Esophagus muscularis mucosa (tissue), 4 donors: ENCODE results near the gene SCAMP2. TPM values are rescaled to one million over a fixed set of nuclear protein-coding genes. Genes with fewer than 3 reads are reported as not detected.
A peak's percentile ranks its signal among the peaks of the same experiment; 100 is the strongest.

Experiments
- DNase-seq: peaks from one replicate; pipeline ENCODE4 v3.0.0-alpha.2; 2017; ENCODE audit errors: extremely low spot score
- H3K27ac ChIP-seq, 4 donors: fragments of 200-600 bp; sonication (generic); replicated peaks in 1 of 4; 1 replicate in 3 of 4; 2 replicates in 1 of 4; pipeline ENCODE4 v1.5.1; 2016 to 2019; ENCODE audit warnings: mild to moderate bottlenecking in 1 of 4
- H3K27me3 ChIP-seq, 4 donors: fragments of 200-600 bp; sonication (generic); one replicate each; pipeline versions ENCODE4 v1.5.1 to v1.6.0; 2016 to 2019
- H3K36me3 ChIP-seq, 4 donors: fragments of 200-600 bp; sonication (generic); one replicate each; pipeline ENCODE4 v1.5.1; 2016 to 2019
- H3K4me1 ChIP-seq, 4 donors: fragments of 200-600 bp; sonication (generic); one replicate each; pipeline ENCODE4 v1.5.1; 2016 to 2019
- H3K4me3 ChIP-seq, 4 donors: fragments of 200-600 bp; sonication (generic); 1 replicate in 2 of 4; 2 replicates in 2 of 4; pipeline ENCODE4 v1.5.1; 2016 to 2019; ENCODE audit warnings: mild to moderate bottlenecking in 4 of 4, moderate library complexity in 1 of 4
- H3K9me3 ChIP-seq, 4 donors: fragments of 200-600 bp; sonication (generic); 1 replicate in 3 of 4; 2 replicates in 1 of 4; pipeline ENCODE4 v1.5.1; 2016 to 2019
- CTCF ChIP-seq, 3 experiments: fragments of 200-600 bp in 2 of 3; fragments of 450-650 bp in 1 of 3; sonication (generic) in 2 of 3; IDR thresholded peaks; one replicate each; pipeline ENCODE4 v1.5.1; 2017 to 2019; ENCODE audit warnings: antibody characterized with exemption in 3 of 3, mild to moderate bottlenecking in 2 of 3, moderate library complexity in 1 of 3
- EP300 ChIP-seq: sonication (generic); formaldehyde crosslinking; IDR thresholded peaks from one replicate; pipeline ENCODE4 v1.6.1; 2017; ENCODE audit warnings: antibody characterized with exemption
- POLR2A ChIP-seq: fragments of 450-650 bp; IDR thresholded peaks from one replicate; pipeline ENCODE4 v1.6.1; 2017; ENCODE audit warnings: antibody characterized with exemption, moderate library complexity, mild to moderate bottlenecking, low read depth
- POLR2AphosphoS5 ChIP-seq, 2 donors: sonication (generic); formaldehyde crosslinking; IDR thresholded peaks; one replicate each; pipeline ENCODE4 v1.6.1; 2017; ENCODE audit warnings: antibody characterized with exemption in 2 of 2
- WGBS: methylation state at CpG from one replicate; pipeline ENCODE4 v1.1.5; 2018; 5-methylcytosine and 5-hydroxymethylcytosine counted together
- intact Hi-C: fragments of 100-400 bp; cut with DNase I; formaldehyde crosslinking; loops from one replicate; pipeline ENCODE4 v1.15.1; 2023
- total RNA-seq, 4 donors: library from RNA; depleted of rRNA; stranded (reverse); fragments of >200 nt; gene quantifications; one replicate each; pipeline versions ENCODE4 v1.1.0 to v1.2.1, GENCODE V29; 2016

The SCAMP2 gene
- total RNA-seq, 4 donors from 2014 or later: 57.3 to 125 (median 94.9) TPM

- Histone ChIP-seq H3K9me3 (peaks cover 0 to 4% (median 0%) of the 10 kb centered on the region in 4 donors), H3K36me3 (peaks cover 12 to 56% (median 51%) of the 10 kb centered on the region in 4 donors), H3K27ac (no peak overlapping the region), H3K4me1 (peaks cover 25 to 47% (median 41%) of the 10 kb centered on the region in 4 donors), H3K27me3 (no peaks in the 10 kb centered on the region), H3K4me3 (peak overlapping the region in 1 of 4 donors; percentile 84)
- WGBS: 94% methylated on average over 4 of the region's 7 CpGs
- no peak for TF ChIP-seq POLR2A
- no peak for TF ChIP-seq POLR2AphosphoS5 (IDR thresholded peaks at IDR 0.05)
- no peak for TF ChIP-seq EP300
- TF ChIP-seq CTCF (IDR thresholded peaks at IDR 0.05): no peak
- no peak for DNase-seq
- intact Hi-C loops: loop anchor here (5.0 kb wide), 2 partner anchors 33 to 42 kb away; partner anchors contain the start of gene COX5A
Measured at GRCh38 chr15:74904190-74904805, 31.1 kb upstream of the SCAMP2 start.

- TF ChIP-seq CTCF (IDR thresholded peaks at IDR 0.05) (no peak), EP300 (no peak), POLR2A (no peak), POLR2AphosphoS5 (IDR thresholded peaks at IDR 0.05) (no peak)
- peaks cover 12 to 63% (median 57%) of the 10 kb centered on the region in 4 donors for H3K36me3 ChIP-seq
- H3K4me3 ChIP-seq: no peak overlapping the region
- intact Hi-C loops: loop anchor here (5.0 kb wide), 2 partner anchors 34 to 41 kb away; partner anchors contain the start of gene COX5A
- H3K27me3 ChIP-seq: no peaks in the 10 kb centered on the region
- peaks cover 25 to 47% (median 41%) of the 10 kb centered on the region in 4 donors for H3K4me1 ChIP-seq
- 92% methylated on average over 1 of the region's 1 CpG for WGBS
- no peak overlapping the region for H3K27ac ChIP-seq
- H3K9me3 ChIP-seq: peaks cover 0 to 4% (median 0%) of the 10 kb centered on the region in 4 donors
- no peak for DNase-seq
Measured at GRCh38 chr15:74903676-74904075, 30.5 kb upstream of the SCAMP2 start.

GRCh38 chr15:74902295-74903075 is 29.3 kb upstream of the SCAMP2 start:
- Histone ChIP-seq H3K4me3 (no peak overlapping the region), H3K4me1 (peaks cover 24 to 44% (median 37%) of the 10 kb centered on the region in 4 donors), H3K36me3 (peaks cover 12 to 75% (median 61%) of the 10 kb centered on the region in 4 donors), H3K9me3 (peaks cover 0 to 4% (median 0%) of the 10 kb centered on the region in 4 donors), H3K27me3 (no peaks in the 10 kb centered on the region), H3K27ac (no peak overlapping the region)
- TF ChIP-seq POLR2AphosphoS5 (IDR thresholded peaks at IDR 0.05): no peak
- no peak for TF ChIP-seq EP300
- TF ChIP-seq CTCF (IDR thresholded peaks at IDR 0.05): no peak
- no peak for TF ChIP-seq POLR2A
- no peak for DNase-seq
- intact Hi-C loops: loop anchor here (5.0 kb wide), 2 partner anchors 35 to 40 kb away; partner anchors contain the start of gene COX5A
- 96% methylated on average over 4 of the region's 4 CpGs for WGBS

- no peak for TF ChIP-seq EP300
- TF ChIP-seq CTCF (IDR thresholded peaks at IDR 0.05): peak; percentile 90 to 97 (median 94)
- TF ChIP-seq POLR2A: no peak
- no peak for TF ChIP-seq POLR2AphosphoS5 (IDR thresholded peaks at IDR 0.05)
- Histone ChIP-seq H3K4me3 (no peak overlapping the region), H3K36me3 (peaks cover 12 to 83% (median 62%) of the 10 kb centered on the region in 4 donors), H3K27ac (peak overlapping the region in 3 of 4 donors; percentile 13 to 48 (median 42)), H3K9me3 (peaks cover 0 to 4% (median 0%) of the 10 kb centered on the region in 4 donors), H3K27me3 (no peaks in the 10 kb centered on the region), H3K4me1 (peaks cover 26 to 40% (median 33%) of the 10 kb centered on the region in 4 donors)
- intact Hi-C loops: loop anchor here (1.0 to 5.0 kb wide), 3 partner anchors 36 to 58 kb away; partner anchors contain the start of genes COX5A and ULK3
- DNase-seq: no peak
- 16% methylated on average over 5 of the region's 5 CpGs for WGBS
Measured at GRCh38 chr15:74901612-74902063, 28.5 kb upstream of the SCAMP2 start.
